GM18502 (cell line): ENCODE results near the gene RSU1.

Experiments used
- ATAC-seq: cut with Tn5 transposase; IDR thresholded peaks from one replicate; pipeline ENCODE4 v1.9.1; 2021; ENCODE audit warnings: mild to moderate bottlenecking; ENCODE audit not compliant: unreplicated experiment, poor library complexity

RSU1 gene

GRCh38 chr10:16559236-16559773, 257.9 kb downstream of the RSU1 start:
- no peak for ATAC-seq

- no peak for ATAC-seq
Measured at GRCh38 chr10:16547973-16548372, 269.3 kb downstream of the RSU1 start.

GRCh38 chr10:16545116-16545736, 272.0 kb downstream of the RSU1 start:
- peak; percentile 75 for ATAC-seq

GRCh38 chr10:16544591-16544990, 272.6 kb downstream of the RSU1 start:
- no peak for ATAC-seq

GRCh38 chr10:16544099-16544498, 273.1 kb downstream of the RSU1 start:
- ATAC-seq, result no peak
